GM12873 (cell line): ENCODE data around the gene GRPR.

Experiments
- CTCF ChIP-seq: IDR thresholded peaks from 2 replicates; pipeline ENCODE4 v1.5.1; 2012; ENCODE audit warnings: low read depth, mild to moderate bottlenecking, moderate library complexity, low read length, control low read depth; ENCODE audit not compliant: insufficient read depth; ENCODE audit errors: missing control alignments

GRPR gene

GRCh38 chrX:16143968-16144367, 20.6 kb downstream of the GRPR start:
- TF ChIP-seq CTCF: no peak

DNA sequence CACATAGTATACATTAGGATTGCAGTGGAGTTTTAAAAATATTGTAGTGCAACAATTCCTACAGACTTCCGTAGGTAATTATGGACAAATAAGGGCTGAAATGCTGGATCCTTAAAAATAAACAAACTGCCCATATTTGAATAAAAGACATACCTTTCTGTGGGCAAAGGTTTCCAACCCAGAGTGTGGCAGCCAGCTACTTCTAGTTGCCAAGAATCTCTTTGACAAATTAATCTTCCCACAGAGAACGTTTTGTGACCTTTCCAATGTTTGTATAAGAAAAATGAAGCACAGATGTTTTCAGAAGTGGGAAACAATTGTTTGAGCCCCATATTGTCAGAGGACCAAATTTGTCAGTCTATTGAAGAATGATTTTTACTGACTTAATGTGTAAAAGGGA, 21.1 kb downstream of the GRPR start:
- TF ChIP-seq CTCF: no peak

GRCh38 chrX:16145656-16146055, 22.3 kb downstream of the GRPR start:
- no peak for TF ChIP-seq CTCF

GRCh38 chrX:16148896-16149295, 25.5 kb downstream of the GRPR start:
- no peak for TF ChIP-seq CTCF

DNA sequence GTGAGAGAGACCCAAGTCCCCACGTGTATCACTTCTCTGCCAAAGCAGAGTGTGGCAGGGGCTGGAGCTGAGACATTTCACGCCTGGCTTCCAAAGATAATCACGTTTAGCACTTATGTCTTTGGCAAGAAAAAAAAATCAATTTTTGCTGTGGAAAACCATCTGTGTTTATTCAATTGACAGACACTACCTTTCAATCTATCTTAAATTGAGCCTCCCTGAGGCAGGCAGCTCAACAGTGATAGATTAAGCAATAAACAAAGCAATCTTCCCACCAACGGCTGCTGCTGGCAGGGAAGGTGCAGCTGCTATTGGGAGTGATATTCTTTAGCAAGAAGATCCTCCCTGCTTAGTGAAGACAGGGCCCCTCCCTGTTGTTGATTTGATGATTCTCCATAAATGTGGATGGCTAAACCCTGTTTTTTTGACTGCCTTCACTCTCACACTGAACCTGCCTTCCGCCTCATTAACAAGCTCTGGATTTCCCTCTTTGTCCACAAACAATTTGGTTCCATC, 32.3 kb downstream of the GRPR start:
- no peak for TF ChIP-seq CTCF

DNA sequence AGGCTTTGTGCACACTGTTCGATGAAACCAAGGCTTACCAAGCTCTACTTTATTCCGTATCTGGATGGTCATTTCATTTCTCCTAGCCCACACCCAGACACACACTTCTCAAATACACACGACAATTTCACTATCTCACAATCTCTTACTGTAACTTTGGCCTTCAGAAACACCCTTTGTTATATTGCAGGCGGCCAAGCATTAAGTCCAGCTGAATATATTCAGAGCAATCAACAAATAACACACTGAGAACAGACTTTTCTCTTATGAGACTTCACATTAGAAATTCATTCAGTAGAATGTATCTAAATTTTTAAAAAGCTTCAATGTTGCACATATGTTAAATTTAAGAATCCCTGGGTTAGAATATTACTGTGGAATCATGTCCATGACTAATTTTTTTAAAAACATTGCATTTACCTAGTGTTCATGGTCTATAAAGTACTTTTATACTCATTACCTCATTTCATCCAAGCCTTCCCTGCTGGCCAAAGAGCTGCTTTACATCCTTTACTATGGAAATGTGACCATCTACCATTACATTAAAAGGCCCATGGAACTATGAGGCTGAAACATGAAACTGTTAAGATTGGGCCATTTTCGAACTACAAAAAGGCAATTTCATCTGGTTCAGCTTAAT, 33.4 kb downstream of the GRPR start:
- no peak for TF ChIP-seq CTCF

DNA sequence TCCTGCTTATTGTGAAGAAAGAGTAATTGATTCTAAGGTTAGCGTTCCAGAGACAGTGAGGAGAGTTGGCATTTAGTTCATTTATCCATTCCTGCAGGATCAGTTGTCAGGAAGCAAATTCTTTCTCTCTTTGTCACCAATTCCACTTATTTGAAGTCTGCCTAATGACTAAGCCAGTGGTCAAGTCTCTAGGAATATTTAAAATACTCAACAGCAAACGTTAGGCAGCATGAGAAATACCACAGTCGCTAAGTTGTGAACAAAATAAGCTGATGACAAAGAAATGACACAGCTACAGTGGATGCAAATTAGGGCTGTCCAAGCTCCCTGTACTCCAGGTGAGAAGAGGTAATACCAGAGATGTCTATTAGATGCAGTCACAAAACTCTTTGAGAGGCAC, 37.4 kb downstream of the GRPR start:
- TF ChIP-seq CTCF: no peak
